Epithelial cell of esophagus (primary cell): ENCODE measurements around the gene TGDS.

Experiments used
- DNase-seq: peaks from one replicate; pipeline ENCODE4 v3.0.0; 2010; ENCODE audit warnings: low read depth
- H3K4me3 ChIP-seq: 2 replicates; pipeline ENCODE4 v1.5.1; 2011; ENCODE audit warnings: mild to moderate bottlenecking, low read length, control low read depth
- TF ChIP-seq, protein P1 (sequence below): IDR thresholded peaks from 2 replicates; pipeline ENCODE4 v1.5.1; 2011; ENCODE audit warnings: low read depth, mild to moderate bottlenecking, low read length, control low read depth, inconsistent platforms; ENCODE audit not compliant: insufficient read depth; ENCODE audit errors: missing control alignments

The TGDS gene

DNA sequence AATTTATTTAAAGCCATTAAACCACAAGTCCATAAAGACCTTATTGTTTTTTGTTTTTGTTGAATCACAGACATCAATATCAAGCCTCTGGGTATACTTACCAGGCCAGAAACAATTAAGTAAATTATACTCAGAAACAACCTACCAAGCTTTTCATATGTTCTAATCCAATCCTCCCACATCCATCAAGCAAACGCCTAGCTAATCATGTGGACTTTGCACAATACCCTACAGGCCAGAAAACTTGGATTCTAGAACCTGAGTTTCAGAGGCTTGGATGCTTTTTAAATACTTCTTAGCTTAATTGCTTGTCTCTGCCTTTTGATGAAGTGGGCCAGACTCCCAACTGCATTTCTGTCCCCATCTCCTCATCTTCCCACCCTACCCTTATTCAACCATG, 39.9 kb downstream of the TGDS start:
- TF ChIP-seq, protein P1, sequence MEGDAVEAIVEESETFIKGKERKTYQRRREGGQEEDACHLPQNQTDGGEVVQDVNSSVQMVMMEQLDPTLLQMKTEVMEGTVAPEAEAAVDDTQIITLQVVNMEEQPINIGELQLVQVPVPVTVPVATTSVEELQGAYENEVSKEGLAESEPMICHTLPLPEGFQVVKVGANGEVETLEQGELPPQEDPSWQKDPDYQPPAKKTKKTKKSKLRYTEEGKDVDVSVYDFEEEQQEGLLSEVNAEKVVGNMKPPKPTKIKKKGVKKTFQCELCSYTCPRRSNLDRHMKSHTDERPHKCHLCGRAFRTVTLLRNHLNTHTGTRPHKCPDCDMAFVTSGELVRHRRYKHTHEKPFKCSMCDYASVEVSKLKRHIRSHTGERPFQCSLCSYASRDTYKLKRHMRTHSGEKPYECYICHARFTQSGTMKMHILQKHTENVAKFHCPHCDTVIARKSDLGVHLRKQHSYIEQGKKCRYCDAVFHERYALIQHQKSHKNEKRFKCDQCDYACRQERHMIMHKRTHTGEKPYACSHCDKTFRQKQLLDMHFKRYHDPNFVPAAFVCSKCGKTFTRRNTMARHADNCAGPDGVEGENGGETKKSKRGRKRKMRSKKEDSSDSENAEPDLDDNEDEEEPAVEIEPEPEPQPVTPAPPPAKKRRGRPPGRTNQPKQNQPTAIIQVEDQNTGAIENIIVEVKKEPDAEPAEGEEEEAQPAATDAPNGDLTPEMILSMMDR, result no peak
- no peak for DNase-seq
- H3K4me3 ChIP-seq, result no peak overlapping the region

DNA sequence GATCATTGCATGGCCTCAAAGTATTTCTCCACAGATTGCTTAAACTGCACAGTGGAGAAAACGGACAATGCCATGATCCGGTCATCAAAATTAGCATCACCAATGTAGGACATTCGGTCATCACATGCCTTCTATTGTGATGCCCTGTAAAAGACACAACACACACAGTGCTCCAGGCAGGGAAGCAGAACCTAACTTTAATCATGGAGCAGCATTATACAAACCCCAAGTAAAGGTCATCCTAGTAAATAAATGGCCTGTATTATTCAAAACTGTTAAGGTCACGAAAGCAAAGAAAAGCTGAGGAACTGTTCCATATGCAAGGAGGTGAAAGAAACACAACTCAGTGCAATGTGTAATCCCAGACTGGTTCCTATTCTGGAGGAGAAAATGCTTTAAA, 42.2 kb downstream of the TGDS start:
- TF ChIP-seq, protein P1, result no peak
- DNase-seq, result no peak
- H3K4me3 ChIP-seq, result no peak overlapping the region

GRCh38 chr13:94552095-94552494, 43.9 kb downstream of the TGDS start:
- TF ChIP-seq, protein P1, result no peak
- DNase-seq, result no peak
- H3K4me3 ChIP-seq, result no peak overlapping the region

DNA sequence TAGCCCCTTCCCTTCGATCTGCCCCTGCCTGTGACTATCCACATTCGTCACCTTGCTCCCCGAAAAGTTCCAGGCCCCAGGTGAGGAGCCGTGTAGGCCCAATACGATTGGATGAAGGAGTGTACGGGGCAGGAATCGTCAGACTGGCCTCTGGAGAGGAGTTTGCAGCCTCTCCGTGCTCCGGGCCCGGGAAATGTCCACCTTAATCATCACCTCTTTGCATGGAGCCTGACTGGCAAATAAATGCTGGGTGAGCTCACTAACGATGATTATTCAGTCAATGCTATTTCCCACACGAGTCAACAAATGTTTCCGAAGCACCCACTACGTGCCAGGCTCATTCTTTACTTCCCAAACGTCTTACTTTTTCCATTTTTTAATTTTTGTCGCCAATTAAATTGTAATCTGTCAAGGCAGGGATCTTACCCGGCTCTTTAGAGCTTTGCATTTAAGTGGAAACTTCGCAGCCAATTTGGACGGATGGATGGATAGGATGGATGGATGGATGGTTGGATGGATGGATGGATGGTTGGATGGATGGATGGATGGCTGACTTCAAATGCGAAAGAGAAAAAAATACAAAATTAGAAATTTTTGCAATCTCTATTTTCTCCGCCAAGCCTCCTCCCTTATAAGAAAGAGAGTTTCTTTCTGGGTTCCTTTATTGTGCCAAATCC, 45.8 kb downstream of the TGDS start:
- peak overlapping the region; percentile 82 for H3K4me3 ChIP-seq
- TF ChIP-seq, protein P1, result no peak
- peak; percentile 67 for DNase-seq

GRCh38 chr13:94549232-94550061, 46.5 kb downstream of the TGDS start:
- peak overlapping the region; percentile 82 for H3K4me3 ChIP-seq
- TF ChIP-seq, protein P1, result no peak

DNA sequence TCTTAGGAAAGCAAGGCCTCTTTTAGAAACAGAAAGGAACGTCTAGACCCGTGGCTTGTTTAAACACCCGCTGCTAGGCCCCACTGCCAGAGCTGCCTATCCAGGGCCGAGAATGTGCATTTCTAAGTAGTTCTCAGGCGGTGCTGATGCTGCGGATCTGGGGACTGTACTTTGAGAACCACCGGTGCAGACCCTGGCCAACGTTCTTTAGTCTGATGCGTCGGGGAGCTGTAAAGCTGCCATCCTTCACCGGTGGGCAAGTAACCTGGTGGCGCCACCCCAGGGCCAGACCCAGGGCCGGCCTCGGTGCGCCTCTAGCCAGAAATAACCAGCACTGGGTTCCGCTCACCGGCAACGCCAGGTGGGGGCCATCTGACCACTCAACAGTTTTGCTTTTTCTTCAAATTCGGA, 47.1 kb downstream of the TGDS start:
- DNase-seq, result peak; percentile 30
- TF ChIP-seq, protein P1, result no peak

More at GRCh38 chr13:94549232-94550061, 46.5 kb downstream of the TGDS start:
- peak; percentile 93 for DNase-seq

More for the DNA sequence above, 47.1 kb downstream of the TGDS start:
- H3K4me3 ChIP-seq, result peak overlapping the region; percentile 82
